GM20431 (cell line): ENCODE measurements around the gene SLC2A9.

ENCODE experiments used
- in situ Hi-C: fragments of 300-500 bp; cut with MseI, MboI; formaldehyde crosslinking; loops from one replicate; pipeline ENCODE4 v1.15.0; 2020; ENCODE audit warnings: low sequenced_read_pairs; ENCODE audit not compliant: unreplicated experiment

The SLC2A9 gene

GRCh38 chr4:9970399-9971011 is 50.8 kb downstream of the SLC2A9 start:
- in situ Hi-C loops = no loop called here

GRCh38 chr4:9969526-9970398 is 51.5 kb downstream of the SLC2A9 start:
- in situ Hi-C loops = no loop called here

GRCh38 chr4:9968472-9968871 is 52.8 kb downstream of the SLC2A9 start:
- in situ Hi-C loops = no loop called here

- in situ Hi-C loops = no loop called here
Measured at GRCh38 chr4:9964879-9965278, 56.4 kb downstream of the SLC2A9 start.

GRCh38 chr4:9963328-9963727 is 58.0 kb downstream of the SLC2A9 start:
- in situ Hi-C loops = no loop called here

- in situ Hi-C loops = no loop called here
Measured at GRCh38 chr4:9962611-9963314, 58.5 kb downstream of the SLC2A9 start.

- in situ Hi-C loops = no loop called here
Measured at GRCh38 chr4:9954468-9954867, 66.8 kb downstream of the SLC2A9 start.

GRCh38 chr4:9953089-9953488 is 68.2 kb downstream of the SLC2A9 start:
- in situ Hi-C loops = no loop called here

- in situ Hi-C loops = no loop called here
Measured at GRCh38 chr4:9952415-9952950, 68.8 kb downstream of the SLC2A9 start.

- in situ Hi-C loops = no loop called here
Measured at GRCh38 chr4:9949573-9949972, 71.7 kb downstream of the SLC2A9 start.

- in situ Hi-C loops = no loop called here
Measured at GRCh38 chr4:9947168-9948062, 73.9 kb downstream of the SLC2A9 start.

- in situ Hi-C loops = no loop called here
Measured at GRCh38 chr4:9946170-9946569, 75.1 kb downstream of the SLC2A9 start.

GRCh38 chr4:9944431-9945425 is 76.6 kb downstream of the SLC2A9 start:
- in situ Hi-C loops = no loop called here

- in situ Hi-C loops = no loop called here
Measured at GRCh38 chr4:9943761-9944160, 77.5 kb downstream of the SLC2A9 start.

GRCh38 chr4:9942921-9943600 is 78.2 kb downstream of the SLC2A9 start:
- in situ Hi-C loops = no loop called here

- in situ Hi-C loops = no loop called here
Measured at GRCh38 chr4:9942139-9942538, 79.2 kb downstream of the SLC2A9 start.

GRCh38 chr4:9940041-9940440 is 81.3 kb downstream of the SLC2A9 start:
- in situ Hi-C loops = no loop called here

- in situ Hi-C loops = no loop called here
Measured at GRCh38 chr4:9938933-9939332, 82.4 kb downstream of the SLC2A9 start.
